Measurements from ENCODE around the gene GBP3. TPM values are rescaled to one million over a fixed set of nuclear protein-coding genes. Genes with fewer than 3 reads are reported as not detected.
"Not testable (repeated sequence)": the region's sequence is repeated elsewhere in the genome, so short reads cannot be mapped to it uniquely, and the experiment has no call there.

Gene GBP3
- total RNA-seq, 4 donors from 2014 or later, result 11.9 to 21.1 (median 16.1) TPM

DNA sequence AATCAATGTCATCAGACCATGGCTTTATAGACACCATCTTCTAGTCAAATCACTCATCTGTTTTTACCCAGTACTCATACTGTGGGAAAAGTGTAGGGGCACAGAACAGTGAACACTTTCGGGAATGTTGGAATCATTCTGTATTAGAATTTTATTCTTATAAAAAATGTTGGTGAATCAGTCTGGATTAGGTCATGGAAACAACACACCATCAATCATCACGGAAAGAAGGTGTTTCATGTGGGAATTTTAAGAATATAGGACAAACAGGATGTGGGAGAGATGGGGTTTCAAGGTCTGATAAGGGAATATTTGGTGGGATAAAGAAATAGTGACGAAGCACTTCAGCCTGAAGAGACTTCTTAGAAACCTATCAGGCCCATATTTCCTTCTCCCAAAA lies 25.1 kb upstream of the GBP3 start:
- no peak overlapping the region for H3K4me3 ChIP-seq
- no peaks in the 10 kb centered on the region for H3K9me3 ChIP-seq
- no peak overlapping the region for H3K27ac ChIP-seq (replicated peaks in 1 of 4)
- 69% methylated on average over 3 of the region's 3 CpGs for WGBS
- intact Hi-C loops (cut with DNase I), result no loop called here
- DNase-seq (ENCODE audit: extremely low spot score), result no peak
- no peaks in the 10 kb centered on the region for H3K4me1 ChIP-seq
- TF ChIP-seq POLR2A (IDR thresholded peaks at IDR 0.05; ENCODE audit: low read depth) (no peak), EP300 (IDR thresholded peaks at IDR 0.05) (no peak), POLR2AphosphoS5 (IDR thresholded peaks at IDR 0.05) (no peak)
- TF ChIP-seq, protein P1, sequence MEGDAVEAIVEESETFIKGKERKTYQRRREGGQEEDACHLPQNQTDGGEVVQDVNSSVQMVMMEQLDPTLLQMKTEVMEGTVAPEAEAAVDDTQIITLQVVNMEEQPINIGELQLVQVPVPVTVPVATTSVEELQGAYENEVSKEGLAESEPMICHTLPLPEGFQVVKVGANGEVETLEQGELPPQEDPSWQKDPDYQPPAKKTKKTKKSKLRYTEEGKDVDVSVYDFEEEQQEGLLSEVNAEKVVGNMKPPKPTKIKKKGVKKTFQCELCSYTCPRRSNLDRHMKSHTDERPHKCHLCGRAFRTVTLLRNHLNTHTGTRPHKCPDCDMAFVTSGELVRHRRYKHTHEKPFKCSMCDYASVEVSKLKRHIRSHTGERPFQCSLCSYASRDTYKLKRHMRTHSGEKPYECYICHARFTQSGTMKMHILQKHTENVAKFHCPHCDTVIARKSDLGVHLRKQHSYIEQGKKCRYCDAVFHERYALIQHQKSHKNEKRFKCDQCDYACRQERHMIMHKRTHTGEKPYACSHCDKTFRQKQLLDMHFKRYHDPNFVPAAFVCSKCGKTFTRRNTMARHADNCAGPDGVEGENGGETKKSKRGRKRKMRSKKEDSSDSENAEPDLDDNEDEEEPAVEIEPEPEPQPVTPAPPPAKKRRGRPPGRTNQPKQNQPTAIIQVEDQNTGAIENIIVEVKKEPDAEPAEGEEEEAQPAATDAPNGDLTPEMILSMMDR (IDR thresholded peaks at IDR 0.05), result no peak
- H3K27me3 ChIP-seq, result no peaks in the 10 kb centered on the region
- H3K36me3 ChIP-seq, result peaks cover 8 to 42% (median 28%) of the 10 kb centered on the region in 4 donors

DNA sequence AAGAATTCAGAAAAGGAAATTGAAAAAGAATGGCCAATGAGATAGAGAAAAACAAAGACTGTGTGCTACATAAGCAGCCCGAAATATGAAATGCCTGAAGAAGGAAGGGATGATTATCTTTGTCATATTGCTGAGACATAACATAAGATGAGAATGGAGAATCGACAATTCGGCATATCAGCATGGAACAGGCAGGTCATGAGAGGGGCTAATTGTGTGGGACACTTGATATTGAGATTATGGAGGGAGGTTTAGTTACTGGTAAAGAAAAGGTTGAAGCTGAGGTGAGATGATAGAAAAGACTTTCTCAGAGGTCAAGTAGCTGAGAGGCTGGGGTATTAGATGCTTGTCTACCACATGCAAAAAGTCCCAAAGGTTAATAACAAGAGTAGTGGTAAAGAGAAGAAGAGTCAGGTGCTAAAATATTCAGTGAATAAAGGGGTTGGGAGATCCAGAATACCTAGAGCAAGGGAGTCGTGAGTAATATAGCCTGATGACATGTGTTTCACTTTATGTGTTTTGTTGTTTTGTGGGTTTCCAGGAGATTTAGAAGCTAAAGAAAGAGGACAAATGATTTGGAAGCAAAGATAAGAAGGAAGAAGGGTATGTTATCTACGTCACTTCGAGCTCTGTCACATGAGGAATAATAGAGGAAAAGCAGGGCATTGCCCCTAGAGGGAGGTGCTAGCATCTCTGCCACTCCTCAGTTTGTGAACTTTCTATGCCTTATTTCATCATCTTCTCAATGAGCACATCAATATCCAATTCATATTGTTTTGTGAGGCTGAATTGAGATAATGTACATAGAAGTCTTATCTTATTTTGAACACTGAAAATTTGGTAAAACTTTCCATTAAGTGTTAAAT lies 23.9 kb upstream of the GBP3 start:
- intact Hi-C loops (cut with DNase I); H3K9me3 ChIP-seq; H3K27ac ChIP-seq (replicated peaks in 1 of 4); H3K27me3 ChIP-seq; DNase-seq (ENCODE audit: extremely low spot score); H3K4me1 ChIP-seq; H3K4me3 ChIP-seq: not testable (repeated sequence)
- peaks cover 5 to 30% (median 19%) of the 10 kb centered on the region in 4 donors for H3K36me3 ChIP-seq
- 93% methylated on average over 6 of the region's 6 CpGs for WGBS

DNA sequence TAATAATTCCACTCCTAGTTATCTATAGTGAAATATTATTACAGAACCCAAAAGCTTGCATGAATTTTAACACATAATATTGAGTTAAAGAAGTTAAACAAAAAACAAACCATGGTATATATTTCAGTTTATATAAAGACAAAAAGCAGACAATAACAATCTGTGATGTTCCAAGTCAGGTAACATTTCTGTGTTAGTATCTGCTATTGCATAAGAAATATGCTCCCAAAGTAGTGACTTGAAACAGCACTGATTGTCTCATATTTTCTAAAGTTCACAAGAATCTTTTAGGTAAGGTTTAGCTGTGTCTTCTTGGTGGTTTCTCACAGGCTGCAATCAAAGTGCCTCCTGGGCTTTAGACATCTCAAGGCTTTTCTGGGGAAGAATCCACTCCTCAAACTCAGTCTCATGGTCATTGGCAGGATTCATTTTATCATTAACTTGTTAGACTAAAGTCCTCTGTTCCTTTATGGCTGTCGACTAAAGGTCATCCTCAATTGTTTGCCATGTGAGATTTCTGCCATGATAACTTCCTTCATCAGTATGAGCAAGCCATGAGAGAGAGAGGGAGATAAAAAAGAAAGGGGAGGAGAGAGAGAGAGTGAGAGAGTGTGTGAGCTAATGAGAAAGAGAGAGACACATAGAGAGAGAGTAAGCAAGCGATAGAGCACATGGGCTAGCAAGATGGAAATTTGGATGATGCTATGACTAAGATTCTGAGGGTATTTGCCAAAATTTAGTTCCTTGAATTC lies 22.5 kb upstream of the GBP3 start:
- H3K4me3 ChIP-seq, result no peak overlapping the region
- H3K9me3 ChIP-seq, result no peaks in the 10 kb centered on the region
- H3K27me3 ChIP-seq, result no peaks in the 10 kb centered on the region
- H3K27ac ChIP-seq (replicated peaks in 1 of 4), result no peak overlapping the region
- DNase-seq (ENCODE audit: extremely low spot score), result no peak
- peaks cover 0 to 16% (median 6%) of the 10 kb centered on the region in 4 donors for H3K36me3 ChIP-seq
- no peaks in the 10 kb centered on the region for H3K4me1 ChIP-seq
- no peak for TF ChIP-seq EP300 (IDR thresholded peaks at IDR 0.05)
- TF ChIP-seq, protein P1 (IDR thresholded peaks at IDR 0.05), result no peak
- no peak for TF ChIP-seq POLR2AphosphoS5 (IDR thresholded peaks at IDR 0.05)
- no peak for TF ChIP-seq POLR2A (IDR thresholded peaks at IDR 0.05; ENCODE audit: low read depth)
- intact Hi-C loops (cut with DNase I), result no loop called here
- 86% methylated on average over 2 of the region's 2 CpGs for WGBS

DNA sequence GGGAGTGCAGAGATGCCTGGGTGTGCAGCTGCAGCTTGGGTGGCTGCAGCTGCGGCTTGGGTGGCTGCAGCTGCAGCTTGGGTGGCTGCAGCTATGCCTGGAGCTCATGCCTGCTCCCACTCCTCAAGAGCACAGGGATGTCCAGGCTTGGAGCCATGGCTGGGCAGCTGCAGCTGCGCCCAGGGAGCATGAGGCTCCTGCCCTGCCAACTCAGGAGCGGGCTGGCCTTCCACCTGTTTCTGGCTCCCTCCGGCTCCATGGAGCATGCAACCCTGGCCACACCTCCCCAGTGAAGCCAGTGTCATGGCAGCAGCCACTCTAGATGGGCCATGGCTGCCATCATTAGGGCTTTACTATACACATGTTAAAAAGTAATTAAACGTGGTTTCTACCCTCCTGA lies 21.3 kb upstream of the GBP3 start:
- peaks cover 0 to 9% (median 3%) of the 10 kb centered on the region in 4 donors for H3K36me3 ChIP-seq
- H3K4me1 ChIP-seq, result no peaks in the 10 kb centered on the region
- H3K27me3 ChIP-seq, result no peaks in the 10 kb centered on the region
- H3K27ac ChIP-seq (replicated peaks in 1 of 4), result no peak overlapping the region
- TF ChIP-seq, protein P1 (IDR thresholded peaks at IDR 0.05), result no peak
- no peak for TF ChIP-seq POLR2AphosphoS5 (IDR thresholded peaks at IDR 0.05)
- TF ChIP-seq POLR2A (IDR thresholded peaks at IDR 0.05; ENCODE audit: low read depth), result no peak
- TF ChIP-seq EP300 (IDR thresholded peaks at IDR 0.05), result no peak
- intact Hi-C loops (cut with DNase I), result no loop called here
- H3K9me3 ChIP-seq, result no peaks in the 10 kb centered on the region
- 82% methylated on average over 3 of the region's 5 CpGs for WGBS
- DNase-seq (ENCODE audit: extremely low spot score), result no peak
- no peak overlapping the region for H3K4me3 ChIP-seq

DNA sequence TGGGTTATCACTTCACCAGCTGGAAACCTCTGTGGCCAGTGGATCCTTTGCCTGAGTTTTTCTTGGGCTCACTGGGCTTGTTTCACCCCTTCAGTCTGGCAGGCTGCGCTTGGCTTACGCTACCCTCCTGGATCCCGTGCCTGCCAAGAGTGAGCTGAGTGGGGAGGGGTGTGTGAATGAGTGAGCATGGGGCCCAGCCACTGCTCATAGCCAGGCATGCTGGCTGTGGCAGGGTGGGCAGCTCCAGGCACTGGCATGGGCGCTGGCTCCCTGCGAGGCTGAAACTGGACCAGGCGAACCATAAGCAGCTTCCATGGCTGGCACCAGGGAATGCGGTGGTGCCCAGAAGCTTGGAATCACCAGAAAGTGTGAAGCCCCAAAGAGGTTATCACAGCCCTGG lies 19.8 kb upstream of the GBP3 start:
- intact Hi-C loops (cut with DNase I), result no loop called here
- DNase-seq (ENCODE audit: extremely low spot score), result no peak
- Histone ChIP-seq H3K4me3 (no peak overlapping the region), H3K4me1 (no peaks in the 10 kb centered on the region), H3K27ac (replicated peaks in 1 of 4) (no peak overlapping the region), H3K27me3 (no peaks in the 10 kb centered on the region), H3K9me3 (no peaks in the 10 kb centered on the region), H3K36me3 (no peaks in the 10 kb centered on the region)
- 99% methylated on average over 6 of the region's 7 CpGs for WGBS
- no peak for TF ChIP-seq POLR2AphosphoS5 (IDR thresholded peaks at IDR 0.05)
- no peak for TF ChIP-seq EP300 (IDR thresholded peaks at IDR 0.05)
- no peak for TF ChIP-seq POLR2A (IDR thresholded peaks at IDR 0.05; ENCODE audit: low read depth)
- TF ChIP-seq, protein P1 (IDR thresholded peaks at IDR 0.05), result no peak
